ENCODE results near the gene WIPI1. TPM values are rescaled to one million over a fixed set of nuclear protein-coding genes. Genes with fewer than 3 reads are reported as not detected.

The WIPI1 gene
- total RNA-seq, 2 experiments from 2014 or later: 12.0 to 14.3 TPM

DNA sequence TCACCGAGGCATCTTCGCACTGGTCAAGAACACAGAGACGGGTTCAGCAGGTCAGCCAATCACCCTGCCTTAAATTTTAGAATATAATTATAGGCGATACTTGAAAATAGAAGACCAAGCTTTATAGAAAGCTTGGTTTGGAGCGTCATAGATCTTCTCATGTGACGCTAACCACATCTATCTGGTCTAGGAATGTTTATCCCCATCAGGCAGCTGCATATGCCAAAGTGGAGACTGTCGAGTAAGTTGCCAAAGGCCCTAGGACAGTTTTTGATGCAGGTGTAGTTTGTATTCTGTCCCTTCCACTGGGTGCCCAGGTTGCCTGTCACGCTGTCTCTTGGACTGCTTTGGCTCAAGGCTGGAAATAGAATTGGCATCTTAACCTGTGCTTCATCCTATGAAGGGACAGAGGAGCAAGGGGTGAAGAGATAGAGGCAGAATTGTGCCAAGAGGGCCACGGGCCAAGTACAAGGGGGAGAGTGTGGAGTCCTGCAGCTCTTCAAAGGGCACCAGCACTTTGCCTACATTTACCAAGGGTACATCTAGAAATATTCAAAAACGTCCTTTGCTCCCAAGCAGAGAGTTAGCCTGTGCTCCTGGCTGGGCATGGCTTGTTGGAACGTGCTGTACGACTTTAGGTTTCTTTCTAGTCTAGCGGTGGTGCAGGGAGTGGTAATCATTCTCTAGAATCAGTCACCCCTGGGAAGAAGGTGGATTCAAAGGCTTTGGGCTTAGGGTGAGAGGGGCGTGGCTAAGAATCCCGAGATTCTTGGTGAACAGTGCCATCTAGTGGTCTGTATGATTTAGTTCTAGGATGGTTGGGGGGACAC, 5.3 kb upstream of the WIPI1 start:
- ChIA-PET POLR2A (no interaction called here), CTCF (interaction anchor here (0.6 to 2.8 kb wide), 9 partner anchors 26 to 654 kb away, joined by 3 to 9 read pairs (median 4); no protein-coding TSS in a partner anchor)

GRCh38 chr17:68461589-68461988, 4.3 kb upstream of the WIPI1 start:
- POLR2A ChIA-PET: interaction anchor here (0.5 kb wide), 1 partner anchor 106 kb away, joined by 4 read pairs; no protein-coding TSS in a partner anchor

DNA sequence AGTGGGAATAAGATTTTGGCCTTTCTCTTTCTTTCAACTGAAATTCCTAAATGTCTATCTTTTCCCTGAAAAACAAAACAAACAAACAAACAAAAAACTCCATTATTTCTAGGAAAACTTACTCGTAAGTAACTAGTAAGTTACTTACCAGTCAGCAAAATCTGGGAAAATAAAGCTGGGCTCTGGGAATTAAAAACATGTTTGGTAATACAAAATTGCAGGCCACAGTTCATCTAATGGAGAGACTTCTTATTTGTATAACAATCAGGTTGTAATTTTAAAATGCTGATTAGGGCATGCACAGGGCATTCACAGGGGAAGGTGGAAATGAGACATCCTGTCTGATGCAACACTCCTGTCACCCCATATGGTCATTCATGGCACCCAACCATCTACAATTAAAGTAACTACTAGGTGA, 3.8 kb upstream of the WIPI1 start:
- ChIA-PET CTCF (interaction anchor here (0.5 to 1.3 kb wide), 6 partner anchors 169 to 963 kb away, joined by 3 to 5 read pairs (median 4); partner anchors contain the start of gene AMZ2), POLR2A (interaction anchor here (0.7 to 4.5 kb wide), 4 partner anchors 23 to 213 kb away, joined by 3 to 33 read pairs (median 4); partner anchors contain the start of genes AMZ2 and SLC16A6)

More at GRCh38 chr17:68461589-68461988, 4.3 kb upstream of the WIPI1 start:
- CTCF ChIA-PET: interaction anchor here (0.5 to 2.8 kb wide), 5 partner anchors 197 to 963 kb away, joined by 3 to 9 read pairs (median 4); no protein-coding TSS in a partner anchor

- ChIA-PET CTCF (interaction anchor here (0.6 to 1.5 kb wide), 6 partner anchors 24 to 451 kb away, joined by 3 to 7 read pairs (median 4); partner anchors contain the start of gene AMZ2), POLR2A (interaction anchor here (0.6 to 4.5 kb wide), 8 partner anchors 22 to 521 kb away, joined by 3 to 33 read pairs (median 3); partner anchors contain the start of genes AMZ2 and SLC16A6)
Measured at GRCh38 chr17:68460715-68461114, 3.4 kb upstream of the WIPI1 start.

GRCh38 chr17:68460146-68460545, 2.9 kb upstream of the WIPI1 start:
- CTCF ChIA-PET: interaction anchor here (0.7 to 1.5 kb wide), 4 partner anchors 23 to 260 kb away, joined by 3 to 7 read pairs (median 4); no protein-coding TSS in a partner anchor
- POLR2A ChIA-PET: interaction anchor here (0.6 to 4.5 kb wide), 7 partner anchors 56 to 522 kb away, joined by 3 to 33 read pairs (median 3); partner anchors contain the start of genes AMZ2 and SLC16A6

DNA sequence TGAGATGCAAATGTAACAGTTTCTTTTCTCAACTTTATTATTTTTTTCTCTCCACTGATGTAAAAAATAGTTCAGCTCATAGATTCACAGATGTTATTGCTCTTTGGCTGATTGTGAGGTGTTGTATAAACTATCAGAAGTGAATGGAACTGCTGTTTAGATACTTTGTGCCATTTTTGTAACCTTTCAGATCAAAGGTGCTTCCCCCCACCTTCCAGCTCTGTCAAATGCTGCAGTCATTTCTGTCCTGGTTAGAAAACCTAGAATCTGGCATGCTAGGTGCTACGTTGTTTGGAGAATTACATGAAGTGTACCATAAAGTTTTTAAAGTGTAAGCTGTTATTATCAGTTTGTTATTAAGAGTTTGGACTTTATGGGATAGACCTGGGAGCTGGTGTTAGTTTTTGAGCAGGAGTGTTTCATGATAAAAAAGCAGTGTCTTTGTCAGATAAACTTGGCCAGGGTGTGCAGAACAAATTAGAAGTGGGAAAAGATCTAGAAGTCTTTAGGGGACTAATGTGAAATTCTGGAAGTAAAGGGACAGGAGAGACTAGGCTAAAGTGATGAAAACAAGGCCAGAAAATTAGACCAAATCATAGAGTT, 1.8 kb upstream of the WIPI1 start:
- POLR2A ChIA-PET: interaction anchor here (1.0 to 4.5 kb wide), 2 partner anchors 211 to 253 kb away, joined by 3 to 33 read pairs; partner anchors contain the start of gene AMZ2

DNA sequence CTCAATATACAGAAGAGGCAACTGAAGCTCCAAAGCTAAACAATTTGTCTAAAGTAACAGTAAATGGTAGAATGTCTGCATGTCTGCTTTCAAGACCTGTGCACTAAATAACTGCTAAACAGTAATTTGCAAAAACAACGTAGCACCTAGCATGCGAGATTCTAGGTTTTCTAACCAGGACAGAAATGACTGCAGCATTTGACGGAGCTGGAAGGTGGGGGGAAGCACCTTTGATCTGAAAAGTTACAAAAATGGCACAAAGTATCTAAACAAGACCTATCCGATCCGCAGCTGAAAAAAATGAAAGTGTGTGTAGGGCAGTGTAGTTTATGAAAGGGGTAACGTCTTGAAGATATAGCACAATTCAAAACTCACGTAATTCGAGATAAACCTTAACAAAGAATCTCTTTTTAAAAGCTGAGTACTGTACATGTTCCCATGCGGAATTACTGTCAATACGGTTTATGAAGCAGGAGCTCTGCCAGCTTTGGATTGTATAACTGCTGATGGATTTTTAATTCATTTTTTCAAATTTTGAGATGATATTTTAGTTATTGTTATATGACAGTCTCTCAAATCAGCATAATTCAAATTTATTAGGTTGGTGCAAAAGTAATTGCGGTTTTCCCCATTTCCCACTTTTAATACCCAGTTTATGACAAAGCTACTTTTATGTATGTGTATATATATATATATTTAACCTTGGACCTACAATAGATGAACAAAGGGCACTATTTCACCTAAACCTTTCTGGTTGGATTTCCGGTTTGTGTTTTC, 1.2 kb upstream of the WIPI1 start:
- POLR2A ChIA-PET: interaction anchor here (0.6 to 4.5 kb wide), 5 partner anchors 114 to 419 kb away, joined by 3 to 33 read pairs (median 5); partner anchors contain the start of gene AMZ2

More for the DNA sequence above, 1.8 kb upstream of the WIPI1 start:
- CTCF ChIA-PET: interaction anchor here (1.0 to 3.8 kb wide), 5 partner anchors 22 to 401 kb away, joined by 3 to 20 read pairs (median 6); partner anchors contain the start of gene ARSG

DNA sequence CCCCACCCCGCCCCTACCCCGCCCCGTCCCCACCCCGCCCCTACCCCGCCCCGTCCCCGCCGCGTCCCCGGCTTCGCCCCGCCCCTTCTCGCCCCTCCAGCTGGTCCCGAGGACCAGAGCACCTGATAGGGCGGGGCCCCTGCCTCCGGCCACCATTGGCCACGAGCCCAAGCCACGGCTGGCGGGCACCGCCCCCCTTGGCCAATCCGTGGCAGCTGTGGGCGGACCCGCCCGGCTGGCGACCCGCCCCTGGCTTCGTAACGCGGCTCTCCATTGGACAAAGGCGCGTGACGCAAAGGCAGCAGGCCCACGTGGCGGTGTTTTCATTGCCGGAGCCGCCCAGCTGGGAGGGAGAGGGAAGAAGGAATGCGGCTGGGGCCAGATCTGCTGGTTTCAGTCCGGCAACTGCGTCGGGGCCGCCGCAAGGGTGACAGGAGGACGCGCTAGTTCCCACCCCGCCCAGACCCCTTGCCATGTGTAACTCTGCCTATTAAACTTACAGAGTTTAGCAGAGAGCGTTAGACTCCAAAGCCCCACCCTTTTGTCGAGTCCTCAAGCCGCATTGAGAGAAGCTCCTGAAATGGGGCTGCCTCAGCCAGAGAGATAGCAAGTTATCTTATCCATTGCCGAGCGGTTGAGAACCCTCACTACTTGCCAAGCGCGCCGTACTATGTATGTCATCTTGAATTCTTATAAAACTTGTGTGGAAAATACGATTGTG, 403 bp upstream of the WIPI1 start:
- POLR2A ChIA-PET: interaction anchor here (0.6 to 4.5 kb wide), 7 partner anchors 17 to 418 kb away, joined by 3 to 33 read pairs (median 5); partner anchors contain the start of gene AMZ2
- CTCF ChIA-PET: interaction anchor here (0.6 to 3.8 kb wide), 8 partner anchors 17 to 276 kb away, joined by 3 to 20 read pairs (median 4); no protein-coding TSS in a partner anchor

More for the DNA sequence above, 1.2 kb upstream of the WIPI1 start:
- CTCF ChIA-PET: interaction anchor here (1.0 to 3.8 kb wide), 5 partner anchors 21 to 401 kb away, joined by 3 to 20 read pairs (median 6); partner anchors contain the start of gene ARSG

DNA sequence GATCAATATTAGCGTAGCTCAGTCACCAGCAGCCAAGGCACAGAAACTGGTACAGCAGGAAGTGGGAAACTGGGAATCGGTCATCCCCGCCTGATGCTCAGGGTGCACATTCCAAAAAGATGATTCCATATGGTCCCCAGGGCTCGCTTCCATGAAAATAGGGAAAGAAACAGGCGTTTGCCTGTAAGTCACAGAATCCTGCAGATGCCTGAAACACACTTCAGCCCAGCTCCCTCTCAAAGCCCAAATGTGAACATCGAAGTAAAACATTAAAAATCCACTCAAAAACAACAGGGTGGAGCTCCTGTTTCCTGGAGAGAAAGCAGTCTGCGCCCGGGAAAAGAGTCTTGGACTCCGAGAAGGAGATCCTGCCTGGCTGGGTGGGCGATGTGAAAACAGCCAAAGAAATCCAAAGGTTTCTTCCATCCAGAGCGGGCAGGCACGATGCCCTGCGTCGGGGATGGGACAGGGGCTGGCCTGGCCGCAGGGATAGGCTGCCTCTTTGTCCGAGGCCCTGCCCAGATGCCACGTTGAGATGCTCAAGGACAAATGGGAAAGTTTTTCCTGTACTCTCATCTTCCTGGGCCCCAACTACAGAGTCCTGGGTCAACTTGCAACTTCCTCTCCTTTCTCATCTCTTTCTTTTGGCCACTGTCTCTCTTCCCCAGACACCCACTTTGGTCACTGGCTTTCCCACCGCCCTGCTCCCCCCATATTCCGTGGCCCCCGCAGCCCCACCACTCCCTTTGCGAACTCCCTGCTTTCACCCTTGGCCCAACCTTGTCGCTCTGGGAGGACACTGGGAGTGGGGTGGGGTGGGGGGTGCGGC, 743 bp downstream of the WIPI1 start:
- ChIA-PET CTCF (interaction anchor here (1.0 to 3.8 kb wide), 7 partner anchors 18 to 284 kb away, joined by 3 to 20 read pairs (median 4); no protein-coding TSS in a partner anchor), POLR2A (interaction anchor here (0.6 to 4.5 kb wide), 4 partner anchors 16 to 393 kb away, joined by 3 to 33 read pairs (median 5); partner anchors contain the start of gene AMZ2)

DNA sequence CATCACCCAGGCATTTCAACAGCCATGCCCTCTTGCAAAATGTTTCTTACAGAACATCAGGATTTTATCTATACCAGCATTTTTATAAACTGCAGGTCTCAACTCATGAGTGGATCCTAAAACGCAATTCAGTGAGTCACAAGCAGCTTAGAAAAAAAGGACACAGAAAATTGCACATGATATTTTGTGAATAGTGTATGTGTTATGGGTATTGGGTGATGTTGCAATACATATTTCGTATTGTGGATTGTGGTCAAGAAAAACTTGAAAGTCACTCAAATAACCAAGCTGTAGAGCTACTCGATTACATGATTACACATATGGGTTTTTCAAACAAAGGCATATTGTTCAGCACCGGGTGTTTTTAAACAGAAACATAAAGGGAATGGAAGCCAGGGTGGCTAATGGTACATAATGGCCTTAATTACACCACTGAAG, 1.4 kb downstream of the WIPI1 start:
- ChIA-PET CTCF (interaction anchor here (1.4 to 3.8 kb wide), 3 partner anchors 19 to 283 kb away, joined by 3 to 20 read pairs (median 4); no protein-coding TSS in a partner anchor), POLR2A (interaction anchor here (0.6 kb wide), 1 partner anchor 392 kb away, joined by 3 read pairs; no protein-coding TSS in a partner anchor)

- POLR2A ChIA-PET: no interaction called here
- CTCF ChIA-PET: interaction anchor here (1.0 to 1.2 kb wide), 2 partner anchors 18 to 253 kb away, joined by 3 read pairs; no protein-coding TSS in a partner anchor
Measured at GRCh38 chr17:68453991-68454665, 3.2 kb downstream of the WIPI1 start.

DNA sequence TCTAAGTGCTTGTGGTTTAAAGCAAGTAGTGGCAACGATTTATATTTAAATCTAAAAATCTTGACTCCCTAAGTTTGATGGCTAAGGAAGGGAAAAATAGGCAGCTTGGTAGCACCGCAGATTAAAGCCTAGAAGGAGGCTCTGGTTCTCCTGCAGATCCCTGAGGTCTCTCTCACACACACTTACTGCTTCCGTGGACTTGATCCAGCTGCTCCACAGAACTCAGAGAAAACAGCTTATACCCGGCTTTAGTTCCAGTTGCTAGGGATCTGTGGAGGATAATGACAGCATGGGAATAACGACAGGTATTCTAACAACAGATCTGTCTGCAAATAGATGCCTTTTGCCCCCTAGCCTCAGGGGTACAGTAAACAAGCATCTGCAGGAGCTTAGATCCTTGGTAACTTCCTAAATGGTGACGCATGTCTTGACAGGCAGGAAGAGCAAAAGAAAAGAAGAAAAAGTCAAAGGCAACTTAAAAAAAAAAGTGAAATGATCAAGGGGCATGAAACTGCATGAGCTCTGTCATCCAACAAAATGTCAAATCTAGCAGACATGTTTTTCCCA, 4.5 kb downstream of the WIPI1 start:
- ChIA-PET POLR2A (no interaction called here), CTCF (interaction anchor here (0.5 kb wide), 1 partner anchor 12 kb away, joined by 3 read pairs; no protein-coding TSS in a partner anchor)

DNA sequence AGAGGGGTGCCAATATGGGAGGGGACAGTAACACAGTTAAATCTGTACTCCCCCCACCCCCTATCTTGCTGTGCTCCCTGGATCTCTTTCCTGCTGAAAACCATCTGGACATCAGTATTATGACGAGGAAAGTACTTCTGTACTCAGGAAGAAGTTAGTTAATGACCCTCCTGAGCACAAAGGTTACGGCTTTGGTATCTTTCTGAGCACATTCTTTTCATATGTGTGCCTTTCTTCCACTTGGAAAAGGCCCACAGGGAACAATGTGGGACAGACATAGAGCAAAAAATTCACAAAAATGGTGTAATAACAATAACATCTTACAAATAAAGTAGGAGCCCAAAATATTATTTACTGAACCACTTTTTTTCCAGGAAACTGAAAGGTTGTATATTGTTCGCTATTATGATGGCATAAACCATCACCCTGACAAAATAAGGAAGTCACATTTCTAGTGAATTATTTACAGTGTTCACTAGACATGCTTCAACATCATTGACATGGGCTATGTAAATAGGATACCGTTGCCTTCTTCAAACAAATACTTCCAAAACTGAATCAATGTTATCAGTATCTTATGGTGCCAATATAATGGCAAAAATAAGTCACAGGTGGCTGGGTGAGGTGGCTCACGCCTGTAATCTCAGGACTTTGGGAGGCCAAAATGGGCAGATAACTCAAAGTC, 5.5 kb downstream of the WIPI1 start:
- POLR2A ChIA-PET: no interaction called here

GRCh38 chr17:68450801-68451200, 6.5 kb downstream of the WIPI1 start:
- POLR2A ChIA-PET: no interaction called here
- CTCF ChIA-PET: interaction anchor here (0.7 kb wide), 1 partner anchor 15 kb away, joined by 3 read pairs; no protein-coding TSS in a partner anchor

More for the DNA sequence above, 5.5 kb downstream of the WIPI1 start:
- CTCF ChIA-PET: interaction anchor here (0.5 kb wide), 1 partner anchor 13 kb away, joined by 3 read pairs; no protein-coding TSS in a partner anchor

DNA sequence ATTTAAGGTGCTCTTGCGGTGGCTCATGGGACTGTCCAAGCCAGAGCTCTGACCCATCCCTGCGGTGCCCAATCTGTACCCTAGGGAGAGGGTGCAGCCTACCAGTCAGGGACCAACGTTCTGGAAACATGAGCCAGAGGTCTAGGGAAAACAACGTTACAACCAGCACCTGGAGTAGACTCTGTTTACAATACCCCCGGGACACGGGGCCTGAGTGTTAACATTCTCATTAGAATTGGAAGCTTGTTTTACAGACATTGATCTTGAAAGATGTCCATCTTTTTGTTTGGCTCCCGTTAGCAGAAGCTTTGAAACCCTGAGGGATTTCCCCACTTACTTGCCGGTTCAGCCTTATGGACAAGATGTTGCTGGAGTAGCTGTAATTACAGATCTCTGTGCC, 6.9 kb downstream of the WIPI1 start:
- ChIA-PET CTCF (interaction anchor here (0.7 kb wide), 1 partner anchor 16 kb away, joined by 3 read pairs; no protein-coding TSS in a partner anchor), POLR2A (no interaction called here)
